ENCODE results near the gene B4GALT1.

DNA sequence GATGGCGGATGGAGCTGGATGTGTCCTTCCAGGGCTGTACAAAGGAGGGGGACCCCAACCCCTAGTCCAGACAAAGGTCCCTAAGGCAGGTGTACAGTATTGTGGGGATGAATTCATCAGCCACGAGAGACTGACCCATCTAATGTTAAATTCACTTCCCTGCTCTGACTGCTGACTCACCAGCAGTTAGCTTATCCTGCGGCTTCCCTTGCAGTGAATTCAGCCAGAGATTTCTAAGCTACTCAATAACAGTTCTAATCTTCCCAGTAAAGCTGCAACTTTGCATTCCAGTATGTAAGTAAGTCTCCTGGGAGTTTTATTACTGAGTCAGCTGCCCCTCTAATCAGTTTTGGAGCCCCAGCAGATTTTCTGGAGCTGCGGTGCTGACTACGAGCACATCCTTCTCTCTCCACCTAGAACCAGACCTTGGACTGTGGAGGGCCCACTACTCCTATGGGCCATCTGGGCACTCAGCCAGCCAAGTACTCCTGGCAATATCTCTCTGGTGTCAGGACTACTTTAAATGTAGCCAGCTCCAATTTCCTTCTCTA lies 16.1 kb downstream of the B4GALT1 start:
- TF ChIP-seq GATA2 (IDR thresholded peaks at IDR 0.05; ENCODE audit: low read depth, low read length) (no peak), GATA3 (IDR thresholded peaks at IDR 0.05; ENCODE audit: low read depth, low read length) (no peak)
